Astrocyte (in vitro differentiated cells and primary cell): ENCODE results near the gene COL16A1.

Experiments used
- CTCF ChIP-seq: IDR thresholded peaks from 2 replicates; pipeline ENCODE4 v1.5.1; 2011; ENCODE audit warnings: low read depth, mild to moderate bottlenecking, inconsistent platforms, low read length, moderate library complexity; ENCODE audit not compliant: insufficient read depth
- EZH2 ChIP-seq: IDR thresholded peaks from 2 replicates; pipeline ENCODE4 v1.6.1; 2012; ENCODE audit warnings: mild to moderate bottlenecking, low read length, inconsistent platforms; ENCODE audit not compliant: insufficient read depth

DNA sequence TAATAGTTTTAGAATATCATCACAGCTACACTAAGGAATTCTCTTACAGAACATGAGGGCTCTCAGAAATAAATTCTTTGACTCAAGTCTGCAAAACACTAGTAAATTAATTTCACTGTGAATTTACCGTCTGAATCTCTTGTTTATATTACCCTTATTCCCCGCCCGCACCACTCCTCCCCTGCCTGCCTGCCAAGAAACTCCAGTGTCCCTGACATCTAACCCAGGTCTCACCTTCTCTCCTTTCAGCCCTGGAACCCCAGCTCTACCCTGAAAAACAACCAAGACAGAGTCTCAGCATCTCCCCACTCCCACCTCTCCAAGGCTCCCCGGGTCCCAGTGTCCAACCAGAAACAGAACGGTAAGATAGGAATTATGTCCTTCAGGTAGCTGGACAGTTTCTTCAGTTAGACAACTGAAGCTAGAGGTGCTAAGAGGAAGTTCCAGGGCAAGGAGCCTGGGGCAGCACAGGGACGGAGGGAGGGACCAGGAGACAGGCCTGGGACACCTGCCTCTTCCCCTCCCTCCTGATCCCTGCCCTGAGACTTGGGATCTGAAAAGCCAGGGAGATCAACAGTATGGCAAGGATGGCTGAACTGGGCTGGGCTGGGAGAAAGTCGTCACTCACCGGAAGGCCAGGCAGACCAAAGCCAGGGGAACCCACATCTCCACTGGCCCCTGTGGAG, 15.4 kb downstream of the COL16A1 start:
- no peak for TF ChIP-seq CTCF
- TF ChIP-seq EZH2, result no peak
